Measurements from ENCODE around the gene CEP95. TPM values are rescaled to one million over a fixed set of nuclear protein-coding genes. Genes with fewer than 3 reads are reported as not detected.

CEP95 gene
- total and polyA plus RNA-seq, 8 donors = 15.7 to 115 (median 53.6) TPM

DNA sequence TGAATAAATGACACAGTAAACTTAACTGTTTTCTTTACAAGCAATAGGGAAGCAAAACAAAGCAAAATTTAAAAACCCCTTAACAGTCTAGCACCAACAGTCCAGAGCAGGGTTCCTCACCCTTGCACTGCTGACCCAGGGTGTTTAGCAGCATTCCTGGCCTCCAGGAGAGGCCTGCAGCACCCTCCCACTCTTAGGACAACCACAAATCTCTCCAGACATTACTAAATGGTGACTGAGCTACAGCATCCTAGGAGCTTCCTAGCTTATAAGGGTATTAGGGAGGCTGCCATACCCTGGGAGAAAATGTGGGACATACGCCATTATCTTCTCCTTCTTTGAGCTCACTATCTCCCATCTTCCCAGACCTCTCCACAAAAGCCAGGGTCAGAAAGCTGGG, 25.8 kb upstream of the CEP95 start:
- TF ChIP-seq EP300 (IDR thresholded peaks at IDR 0.05) = no peak
- TF ChIP-seq, protein P1, sequence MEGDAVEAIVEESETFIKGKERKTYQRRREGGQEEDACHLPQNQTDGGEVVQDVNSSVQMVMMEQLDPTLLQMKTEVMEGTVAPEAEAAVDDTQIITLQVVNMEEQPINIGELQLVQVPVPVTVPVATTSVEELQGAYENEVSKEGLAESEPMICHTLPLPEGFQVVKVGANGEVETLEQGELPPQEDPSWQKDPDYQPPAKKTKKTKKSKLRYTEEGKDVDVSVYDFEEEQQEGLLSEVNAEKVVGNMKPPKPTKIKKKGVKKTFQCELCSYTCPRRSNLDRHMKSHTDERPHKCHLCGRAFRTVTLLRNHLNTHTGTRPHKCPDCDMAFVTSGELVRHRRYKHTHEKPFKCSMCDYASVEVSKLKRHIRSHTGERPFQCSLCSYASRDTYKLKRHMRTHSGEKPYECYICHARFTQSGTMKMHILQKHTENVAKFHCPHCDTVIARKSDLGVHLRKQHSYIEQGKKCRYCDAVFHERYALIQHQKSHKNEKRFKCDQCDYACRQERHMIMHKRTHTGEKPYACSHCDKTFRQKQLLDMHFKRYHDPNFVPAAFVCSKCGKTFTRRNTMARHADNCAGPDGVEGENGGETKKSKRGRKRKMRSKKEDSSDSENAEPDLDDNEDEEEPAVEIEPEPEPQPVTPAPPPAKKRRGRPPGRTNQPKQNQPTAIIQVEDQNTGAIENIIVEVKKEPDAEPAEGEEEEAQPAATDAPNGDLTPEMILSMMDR (IDR thresholded peaks at IDR 0.05) = no peak
- TF ChIP-seq POLR2AphosphoS5 (IDR thresholded peaks at IDR 0.05) = no peak
- TF ChIP-seq POLR2A (IDR thresholded peaks at IDR 0.05) = no peak
- DNase-seq = no peak
- intact Hi-C loops (cut with DNase I; ENCODE audit: low total_unique reads) = no loop called here
- 93 to 100% (median 97%) methylated on average over 1 of the region's 1 CpG for WGBS, 5 donors
- H3K27ac ChIP-seq = no peak overlapping the region
- no peaks in the 10 kb centered on the region for H3K4me1 ChIP-seq
- peaks cover 20 to 87% (median 85%) of the 10 kb centered on the region in 4 donors for H3K36me3 ChIP-seq
- H3K9me3 ChIP-seq = no peaks in the 10 kb centered on the region
- H3K4me3 ChIP-seq = no peak overlapping the region
- no peaks in the 10 kb centered on the region for H3K27me3 ChIP-seq

DNA sequence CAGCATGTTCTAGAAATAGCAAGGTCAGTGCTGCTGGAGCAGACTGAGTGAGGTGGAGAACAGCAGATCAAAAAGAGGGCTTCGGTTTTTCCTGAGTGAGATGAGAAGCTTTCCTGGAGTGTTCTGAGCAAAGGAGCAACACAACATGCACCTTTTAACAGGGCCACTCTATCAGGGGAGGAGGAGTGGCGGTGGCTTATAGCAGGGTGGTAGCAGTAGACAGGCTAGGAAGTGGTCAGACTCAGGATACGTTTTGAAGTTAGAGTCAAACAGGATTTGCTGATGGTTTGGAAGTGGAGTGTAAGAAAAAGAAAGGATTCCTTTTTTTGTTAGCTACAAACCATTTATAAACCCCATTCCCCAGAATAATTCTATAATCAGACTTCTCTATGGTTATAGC, 22.4 kb upstream of the CEP95 start:
- intact Hi-C loops (cut with DNase I; ENCODE audit: low total_unique reads) = no loop called here
- Histone ChIP-seq H3K4me3 (no peak overlapping the region), H3K36me3 (peaks cover 20 to 94% (median 89%) of the 10 kb centered on the region in 4 donors), H3K27ac (no peak overlapping the region), H3K9me3 (no peaks in the 10 kb centered on the region), H3K4me1 (no peaks in the 10 kb centered on the region), H3K27me3 (no peaks in the 10 kb centered on the region)
- TF ChIP-seq POLR2A (IDR thresholded peaks at IDR 0.05) (no peak), EP300 (IDR thresholded peaks at IDR 0.05) (no peak), POLR2AphosphoS5 (IDR thresholded peaks at IDR 0.05) (no peak)
- WGBS, 5 donors = 86 to 95% (median 90%) methylated on average over 3 of the region's 3 CpGs
- DNase-seq = no peak

DNA sequence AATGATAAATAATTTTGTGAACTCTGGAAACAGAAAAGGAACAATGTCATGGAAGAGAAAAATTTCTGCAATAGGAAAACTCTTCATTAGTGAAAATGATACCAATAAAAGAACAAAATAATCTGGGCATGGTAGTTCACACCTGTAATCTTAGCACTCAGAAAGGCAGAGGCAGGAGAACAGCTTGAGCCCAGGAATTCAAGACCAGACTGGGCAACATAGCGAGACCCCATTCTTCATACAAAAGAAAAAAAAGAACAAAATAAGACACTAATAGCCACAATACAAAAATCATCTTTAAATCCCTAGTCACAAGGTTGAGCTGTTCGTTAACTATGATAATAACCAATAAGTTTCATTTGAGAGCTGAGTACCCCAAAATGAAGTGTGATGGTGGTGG, 18.5 kb upstream of the CEP95 start:
- no peak for DNase-seq
- H3K4me3 ChIP-seq = no peak overlapping the region
- H3K27me3 ChIP-seq = no peaks in the 10 kb centered on the region
- peaks cover 20 to 89% (median 88%) of the 10 kb centered on the region in 4 donors for H3K36me3 ChIP-seq
- no peak overlapping the region for H3K27ac ChIP-seq
- intact Hi-C loops (cut with DNase I; ENCODE audit: low total_unique reads) = loop anchor here (5.0 kb wide), 1 partner anchor 66 kb away; no protein-coding TSS in a partner anchor
- TF ChIP-seq, protein P1 (IDR thresholded peaks at IDR 0.05) = no peak
- no peaks in the 10 kb centered on the region for H3K4me1 ChIP-seq
- H3K9me3 ChIP-seq = no peaks in the 10 kb centered on the region
- 93 to 100% (median 97%) methylated on average over 2 of the region's 2 CpGs for WGBS, 5 donors

DNA sequence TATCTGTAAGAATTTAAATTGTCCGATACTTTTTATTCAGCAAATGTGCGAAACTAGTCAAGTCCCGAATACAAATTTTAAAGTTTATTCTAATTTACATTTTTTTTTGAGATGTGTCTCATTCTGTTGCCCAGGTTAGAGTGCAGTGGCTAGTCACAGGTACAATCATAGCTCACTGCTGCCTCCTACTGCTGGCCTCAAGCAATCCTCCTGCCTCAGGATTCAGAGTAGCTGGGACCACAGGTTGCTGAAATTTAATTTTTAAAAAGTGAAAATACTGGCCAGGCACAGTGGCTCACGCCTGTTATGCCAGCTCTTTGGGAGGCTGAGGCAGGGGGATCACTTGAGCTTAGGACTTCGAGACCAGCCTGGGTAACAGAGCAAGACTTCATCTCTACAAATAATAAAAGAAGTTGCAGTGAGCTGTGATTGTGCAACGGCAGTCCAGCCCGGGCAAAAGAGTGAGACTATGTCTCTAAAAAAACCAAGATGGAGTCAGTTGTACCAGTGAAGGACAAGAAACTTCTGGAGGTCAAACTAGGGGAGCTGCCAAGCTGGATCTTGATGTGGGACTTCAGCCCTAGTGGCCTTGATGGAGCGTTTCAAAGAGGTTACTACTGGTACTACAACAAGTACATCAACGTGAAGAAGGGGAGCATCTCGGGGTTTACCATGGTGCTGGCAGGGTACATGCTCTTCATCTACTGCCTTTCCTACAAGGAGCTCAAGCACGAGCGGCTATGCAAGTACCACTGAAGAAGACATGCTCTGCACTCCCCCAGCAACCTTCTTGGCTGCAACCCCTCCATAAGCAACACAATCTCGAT, 15.5 kb upstream of the CEP95 start:
- WGBS, 5 donors = 92 to 96% (median 94%) methylated on average over 13 of the region's 13 CpGs
- Histone ChIP-seq H3K27me3 (no peaks in the 10 kb centered on the region), H3K27ac (no peak overlapping the region), H3K4me1 (peaks cover 15 to 27% (median 21%) of the 10 kb centered on the region in 4 donors), H3K9me3 (no peaks in the 10 kb centered on the region), H3K36me3 (peaks cover 6 to 62% (median 60%) of the 10 kb centered on the region in 4 donors), H3K4me3 (no peak overlapping the region)
- DNase-seq = peak in 1 of 2 donors; percentile 48
- TF ChIP-seq EP300 (IDR thresholded peaks at IDR 0.05) = no peak
- TF ChIP-seq, protein P1 (IDR thresholded peaks at IDR 0.05) = peak in 4 of 7 experiments; percentile 18 to 53 (median 28)
- TF ChIP-seq POLR2A (IDR thresholded peaks at IDR 0.05) = no peak
- intact Hi-C loops (cut with DNase I; ENCODE audit: low total_unique reads) = no loop called here

DNA sequence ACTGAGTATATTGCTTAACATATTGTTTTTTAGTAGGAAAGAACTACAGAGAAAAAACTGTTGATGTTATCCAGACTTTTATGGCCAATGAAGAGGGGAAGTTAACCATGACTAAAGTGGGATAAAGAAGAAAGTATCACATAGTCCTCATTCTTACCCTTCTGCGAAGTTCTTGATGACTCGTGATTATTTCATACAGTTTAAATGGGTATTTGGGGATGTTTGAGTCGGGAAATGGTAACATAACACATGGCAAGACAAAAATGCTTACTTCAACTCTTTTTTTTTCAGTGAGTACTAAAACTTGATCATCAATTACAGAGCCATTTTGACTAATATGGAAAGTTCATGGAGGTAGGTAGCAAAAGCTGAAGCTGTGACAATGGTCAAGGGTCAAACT, 14.8 kb upstream of the CEP95 start:
- DNase-seq = no peak

More for the DNA sequence above, 14.8 kb upstream of the CEP95 start:
- WGBS, 5 donors = 74 to 90% (median 79%) methylated on average over 3 of the region's 3 CpGs
- Histone ChIP-seq H3K36me3 (peaks cover 6 to 56% (median 55%) of the 10 kb centered on the region in 4 donors), H3K4me1 (peaks cover 15 to 30% (median 23%) of the 10 kb centered on the region in 4 donors), H3K9me3 (no peaks in the 10 kb centered on the region), H3K4me3 (no peak overlapping the region), H3K27me3 (no peaks in the 10 kb centered on the region), H3K27ac (no peak overlapping the region)
- TF ChIP-seq, protein P1 (IDR thresholded peaks at IDR 0.05) = no peak
- TF ChIP-seq POLR2A (IDR thresholded peaks at IDR 0.05) (no peak), EP300 (IDR thresholded peaks at IDR 0.05) (no peak), POLR2AphosphoS5 (IDR thresholded peaks at IDR 0.05) (no peak)
- intact Hi-C loops (cut with DNase I; ENCODE audit: low total_unique reads) = no loop called here

Measured in stomach (tissue), 9 donors.